GM12874 (cell line): ENCODE data around the gene BNC2.

Source experiments
- TF ChIP-seq, protein P1 (sequence below): IDR thresholded peaks from 2 replicates; pipeline ENCODE4 v1.5.1; 2011; ENCODE audit warnings: low read depth, mild to moderate bottlenecking, control low read depth, low read length, moderate library complexity; ENCODE audit not compliant: insufficient read depth

Gene BNC2

GRCh38 chr9:16813838-16814237, 56.6 kb downstream of the BNC2 start:
- TF ChIP-seq, protein P1, sequence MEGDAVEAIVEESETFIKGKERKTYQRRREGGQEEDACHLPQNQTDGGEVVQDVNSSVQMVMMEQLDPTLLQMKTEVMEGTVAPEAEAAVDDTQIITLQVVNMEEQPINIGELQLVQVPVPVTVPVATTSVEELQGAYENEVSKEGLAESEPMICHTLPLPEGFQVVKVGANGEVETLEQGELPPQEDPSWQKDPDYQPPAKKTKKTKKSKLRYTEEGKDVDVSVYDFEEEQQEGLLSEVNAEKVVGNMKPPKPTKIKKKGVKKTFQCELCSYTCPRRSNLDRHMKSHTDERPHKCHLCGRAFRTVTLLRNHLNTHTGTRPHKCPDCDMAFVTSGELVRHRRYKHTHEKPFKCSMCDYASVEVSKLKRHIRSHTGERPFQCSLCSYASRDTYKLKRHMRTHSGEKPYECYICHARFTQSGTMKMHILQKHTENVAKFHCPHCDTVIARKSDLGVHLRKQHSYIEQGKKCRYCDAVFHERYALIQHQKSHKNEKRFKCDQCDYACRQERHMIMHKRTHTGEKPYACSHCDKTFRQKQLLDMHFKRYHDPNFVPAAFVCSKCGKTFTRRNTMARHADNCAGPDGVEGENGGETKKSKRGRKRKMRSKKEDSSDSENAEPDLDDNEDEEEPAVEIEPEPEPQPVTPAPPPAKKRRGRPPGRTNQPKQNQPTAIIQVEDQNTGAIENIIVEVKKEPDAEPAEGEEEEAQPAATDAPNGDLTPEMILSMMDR = no peak

DNA sequence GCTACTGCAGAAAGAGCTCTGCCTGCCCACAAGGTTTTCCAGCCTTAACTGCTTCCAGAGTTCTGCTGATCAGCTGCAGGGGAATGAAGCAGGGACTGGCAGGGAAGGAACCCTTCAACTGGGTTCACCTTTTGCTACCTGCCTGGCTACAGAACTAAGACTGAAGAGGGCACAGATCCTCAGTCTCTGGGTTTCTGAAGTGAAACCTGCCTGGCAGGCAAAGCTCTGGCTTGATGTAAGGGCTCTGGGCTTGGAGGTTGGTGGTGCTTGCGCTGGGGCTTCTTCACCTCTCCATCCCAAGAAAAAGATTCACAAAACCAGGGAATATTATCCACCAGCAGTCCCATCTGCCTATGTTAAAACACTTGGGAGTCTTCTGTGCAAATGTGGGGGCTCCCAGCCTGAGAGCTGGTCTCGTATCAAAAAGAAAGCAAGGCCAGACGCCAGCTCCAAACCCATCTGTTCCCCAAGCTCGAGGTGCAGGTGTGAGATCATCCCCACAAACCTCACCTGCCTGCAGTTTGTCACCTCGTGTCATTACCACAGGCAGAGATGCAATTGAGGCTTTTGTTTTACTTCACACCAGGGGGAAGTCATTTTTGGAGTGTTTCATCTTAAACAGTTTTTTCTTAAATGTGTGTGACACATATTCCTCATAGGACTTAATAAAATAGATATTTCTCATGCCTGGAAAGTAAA, 58.3 kb downstream of the BNC2 start:
- TF ChIP-seq, protein P1 = no peak

DNA sequence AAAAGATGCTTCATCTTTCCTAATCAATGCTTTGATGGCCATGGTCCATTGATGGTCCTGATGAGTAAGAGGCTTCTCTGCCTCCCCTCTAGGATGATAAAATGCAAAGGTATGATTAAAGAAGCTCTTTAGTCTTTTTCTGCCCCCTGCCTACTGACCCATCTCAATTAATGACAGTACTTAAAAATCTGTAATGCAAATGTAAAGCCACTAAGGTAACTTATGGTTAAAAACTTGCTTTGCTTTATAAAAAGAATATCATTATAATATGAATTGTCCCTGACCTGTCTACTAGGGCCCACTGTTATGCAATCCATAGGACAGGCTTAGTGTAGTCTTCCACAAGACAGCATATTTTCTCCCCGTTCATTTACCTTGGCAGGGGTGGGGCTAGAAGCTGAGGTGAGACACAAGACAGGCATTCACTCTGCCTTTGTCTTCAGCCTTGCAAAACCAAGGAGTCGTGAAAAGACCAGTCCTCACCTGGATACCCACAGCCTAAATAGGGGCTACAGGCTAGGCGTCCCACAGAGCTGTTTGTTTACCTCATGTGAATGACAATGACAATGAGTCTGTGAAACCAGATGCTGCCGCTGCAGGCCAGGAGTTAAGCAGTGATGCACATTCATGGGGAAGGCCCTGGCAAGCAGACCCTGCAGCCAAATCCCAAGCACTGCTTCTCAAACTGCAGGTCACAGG, 60.4 kb downstream of the BNC2 start:
- TF ChIP-seq, protein P1 = no peak

- TF ChIP-seq, protein P1 = no peak
These were observed 63.8 kb downstream of the BNC2 start for GRCh38 chr9:16806674-16807073.

GRCh38 chr9:16803648-16804047, 66.8 kb downstream of the BNC2 start:
- TF ChIP-seq, protein P1 = no peak

DNA sequence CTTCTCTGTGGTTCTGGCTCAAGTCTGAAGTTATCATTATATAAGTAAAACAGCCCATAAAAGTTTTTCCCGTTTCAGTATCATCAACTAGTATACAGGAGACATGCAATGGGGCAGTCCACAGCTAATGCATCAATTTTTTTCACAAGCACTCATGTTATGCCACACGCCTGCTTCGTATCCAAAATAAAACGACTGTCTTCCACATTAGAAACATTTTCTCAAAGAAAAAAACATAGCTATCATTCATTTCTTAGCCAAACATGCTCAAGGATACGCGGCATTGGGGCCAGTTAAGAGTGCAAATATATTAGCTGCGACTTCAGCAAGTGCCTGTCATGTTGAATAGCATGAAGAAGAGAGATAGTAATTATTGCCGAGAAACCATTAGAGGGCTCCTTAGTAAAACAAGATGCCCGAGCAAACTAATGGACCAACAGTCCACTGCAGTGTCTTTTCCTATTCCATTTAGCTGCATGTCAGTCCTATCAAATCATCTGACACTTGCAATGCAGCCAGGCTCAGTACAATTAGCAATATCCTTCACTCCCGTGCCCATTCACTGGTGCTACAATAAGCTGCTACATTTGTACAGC, 68.5 kb downstream of the BNC2 start:
- TF ChIP-seq, protein P1 = no peak

DNA sequence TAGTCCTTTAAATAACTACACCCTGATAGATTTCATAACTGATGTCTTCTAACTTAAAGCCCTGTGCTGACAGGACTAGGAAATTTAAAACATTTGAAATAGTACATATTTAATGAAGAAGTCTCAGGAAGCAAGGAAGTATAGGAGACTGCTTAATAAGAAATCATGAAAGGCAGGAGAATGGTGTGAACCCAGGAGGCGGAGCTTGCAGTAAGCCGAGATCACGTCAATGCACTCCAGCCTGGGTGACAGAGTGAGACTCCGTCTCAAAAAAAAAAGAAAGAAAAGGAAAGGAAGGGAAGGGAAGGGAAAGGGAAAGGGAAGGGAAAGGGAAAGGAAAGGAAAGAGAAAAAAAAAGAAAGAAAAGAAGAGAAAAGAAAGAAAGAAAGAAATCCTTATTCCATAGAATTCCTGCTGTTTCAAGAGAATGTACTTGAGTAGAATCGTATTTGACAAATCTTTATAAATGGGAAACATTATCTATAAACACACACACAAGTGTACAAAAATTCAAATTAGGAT, 74.1 kb downstream of the BNC2 start:
- TF ChIP-seq, protein P1 = no peak
